ENCODE results near the gene CCDC152.

GRCh38 chr5:42842921-42843641 lies 86.5 kb downstream of the CCDC152 start:
- TF ChIP-seq CTCF (IDR thresholded peaks at IDR 0.05) (no peak), POLR2A (IDR thresholded peaks at IDR 0.05) (no peak)
